Mesenchymal stem cell (in vitro differentiated cells and primary cell): Measurements from ENCODE around the gene SEC63.

Experiments used
- DNase-seq: peaks from one replicate; pipeline ENCODE4 v3.0.0-alpha.2; 2013
- H2AFZ ChIP-seq: one replicate; pipeline ENCODE4 v1.6.1; 2013; ENCODE audit warnings: low read depth, mild to moderate bottlenecking, control low read depth, inconsistent platforms, low read length, moderate library complexity
- H2AK5ac ChIP-seq: 2 replicates; pipeline ENCODE4 v1.6.1; 2013; ENCODE audit warnings: low read length, moderate library complexity, mild to moderate bottlenecking, inconsistent platforms; ENCODE audit not compliant: severe bottlenecking
- H2BK120ac ChIP-seq: one replicate; pipeline ENCODE4 v1.6.1; 2013; ENCODE audit warnings: low read depth, mild to moderate bottlenecking, inconsistent platforms, low read length, moderate library complexity
- H2BK12ac ChIP-seq, 2 experiments: one replicate each; pipeline ENCODE4 v1.6.1; 2013; ENCODE audit warnings: inconsistent platforms in 2 of 2, low read length in 2 of 2, mild to moderate bottlenecking in 2 of 2, moderate library complexity in 2 of 2, control low read depth in 1 of 2
- H2BK15ac ChIP-seq: one replicate; pipeline ENCODE4 v1.6.1; 2013; ENCODE audit warnings: mild to moderate bottlenecking, low read depth, inconsistent platforms; ENCODE audit not compliant: poor library complexity, severe bottlenecking
- H2BK5ac ChIP-seq: 2 replicates; pipeline ENCODE4 v1.6.1; 2013; ENCODE audit warnings: low read depth, mild to moderate bottlenecking, low read length, control low read depth, inconsistent platforms; ENCODE audit not compliant: poor library complexity, severe bottlenecking
- H3K14ac ChIP-seq, 2 experiments: one replicate each; pipeline ENCODE4 v1.6.1; 2013; ENCODE audit warnings: inconsistent platforms in 2 of 2, low read length in 2 of 2, control low read depth in 1 of 2, mild to moderate bottlenecking in 1 of 2, moderate library complexity in 1 of 2
- H3K18ac ChIP-seq, 2 experiments: one replicate each; pipeline ENCODE4 v1.6.1; 2013; ENCODE audit warnings: inconsistent platforms in 2 of 2, low read length in 2 of 2, control low read depth in 1 of 2, low read depth in 1 of 2, mild to moderate bottlenecking in 1 of 2
- H3K23ac ChIP-seq, 2 experiments: one replicate each; pipeline ENCODE4 v1.6.1; 2013; ENCODE audit warnings: inconsistent platforms in 2 of 2, low read length in 2 of 2, mild to moderate bottlenecking in 2 of 2, moderate library complexity in 2 of 2, control low read depth in 1 of 2
- H3K27ac ChIP-seq: 2 replicates; pipeline ENCODE4 v1.5.1; 2013; ENCODE audit warnings: mild to moderate bottlenecking, moderate library complexity, low read length, control low read depth, inconsistent platforms; ENCODE audit not compliant: poor library complexity, severe bottlenecking
- H3K27me3 ChIP-seq, 2 experiments: 2 replicates each; pipeline versions ENCODE4 v1.6.1 to v1.7.0; 2013; ENCODE audit warnings: low read length in 2 of 2, mild to moderate bottlenecking in 2 of 2, moderate library complexity in 2 of 2, control low read depth in 1 of 2, inconsistent platforms in 1 of 2; ENCODE audit not compliant: control insufficient read depth in 1 of 2, insufficient read depth in 1 of 2
- H3K36me3 ChIP-seq, 2 experiments: 2 replicates each; pipeline versions ENCODE4 v1.6.1 to v1.7.0; 2013; ENCODE audit warnings: low read length in 2 of 2, control low read depth in 1 of 2, inconsistent platforms in 1 of 2, low read depth in 1 of 2, mild to moderate bottlenecking in 1 of 2; ENCODE audit not compliant: insufficient read depth in 2 of 2, control insufficient read depth in 1 of 2
- H3K4ac ChIP-seq, 2 experiments: one replicate each; pipeline ENCODE4 v1.6.1; 2013; ENCODE audit warnings: inconsistent platforms in 2 of 2, low read length in 2 of 2, mild to moderate bottlenecking in 2 of 2, moderate library complexity in 2 of 2, control low read depth in 1 of 2, low read depth in 1 of 2
- H3K4me1 ChIP-seq: 2 replicates; pipeline ENCODE4 v1.6.1; 2013; ENCODE audit warnings: low read depth, low read length, control low read depth; ENCODE audit not compliant: control insufficient read depth, insufficient read depth
- H3K4me2 ChIP-seq: 2 replicates; pipeline ENCODE4 v1.6.1; 2013; ENCODE audit warnings: low read length, mild to moderate bottlenecking, inconsistent platforms; ENCODE audit not compliant: poor library complexity, severe bottlenecking
- H3K4me3 ChIP-seq, 2 experiments: 2 replicates each; pipeline versions ENCODE4 v1.5.1 to v1.7.0; 2013; ENCODE audit warnings: low read length in 2 of 2, mild to moderate bottlenecking in 2 of 2, control low read depth in 1 of 2, low read depth in 1 of 2; ENCODE audit not compliant: insufficient read depth in 1 of 2
- H3K79me1 ChIP-seq: replicated peaks from 2 replicates; pipeline ENCODE4 v1.6.1; 2013; ENCODE audit warnings: mild to moderate bottlenecking, control low read depth, low read length, inconsistent platforms; ENCODE audit not compliant: poor library complexity, severe bottlenecking
- H3K9ac ChIP-seq: 2 replicates; pipeline ENCODE4 v1.7.0; 2013; ENCODE audit warnings: mild to moderate bottlenecking, low read length, moderate library complexity
- H3K9me3 ChIP-seq: 2 replicates; pipeline ENCODE4 v1.7.0; 2013; ENCODE audit warnings: mild to moderate bottlenecking, low read length; ENCODE audit not compliant: control insufficient read depth
- H4K8ac ChIP-seq: one replicate; pipeline ENCODE4 v1.6.1; 2013; ENCODE audit warnings: inconsistent platforms, mild to moderate bottlenecking, low read length, moderate library complexity
- H4K91ac ChIP-seq: one replicate; pipeline ENCODE4 v1.6.1; 2013; ENCODE audit warnings: mild to moderate bottlenecking, low read length, inconsistent platforms
- WGBS: methylation state at CpG from one replicate; pipeline ENCODE4 v1.1.7; 2013; ENCODE audit warnings: mixed read lengths; 5-methylcytosine and 5-hydroxymethylcytosine counted together

SEC63 gene

GRCh38 chr6:107987805-107988204 is 29.8 kb upstream of the SEC63 start:
- 76% methylated on average over 3 of the region's 3 CpGs for WGBS
- no peaks in the 10 kb centered on the region for H3K27me3 ChIP-seq

DNA sequence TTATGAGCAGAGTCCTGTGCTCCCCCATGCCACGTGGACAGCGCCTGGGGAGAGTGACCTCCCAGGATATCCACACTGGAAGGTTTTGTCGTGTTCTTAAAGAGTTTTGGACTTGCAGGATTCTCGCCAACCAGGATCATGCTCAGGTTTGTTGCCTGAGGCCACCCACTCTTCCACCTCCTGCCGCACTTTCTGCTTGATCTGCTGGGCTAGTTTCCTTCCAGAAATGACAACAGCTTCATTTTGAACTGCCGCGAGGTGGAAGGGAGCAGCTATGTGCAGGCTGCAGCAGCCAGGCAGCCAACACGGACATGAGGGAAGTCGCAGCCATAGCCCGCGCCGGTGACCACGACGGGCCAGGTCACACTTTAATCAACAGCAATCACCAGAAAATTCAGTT is 27.7 kb upstream of the SEC63 start:
- no peak overlapping the region for H2BK5ac ChIP-seq
- no peak overlapping the region for H4K91ac ChIP-seq
- H3K36me3 ChIP-seq: no peaks in the 10 kb centered on the region
- H4K8ac ChIP-seq: no peak overlapping the region
- H3K9ac ChIP-seq: no peak overlapping the region
- H2AK5ac ChIP-seq: no peak overlapping the region
- H2BK15ac ChIP-seq: no peak overlapping the region
- H3K9me3 ChIP-seq: no peaks in the 10 kb centered on the region
- DNase-seq: no peak
- H3K4me3 ChIP-seq: no peak overlapping the region
- H2BK120ac ChIP-seq: no peak overlapping the region
- peaks cover 3% of the 10 kb centered on the region for H3K4me1 ChIP-seq
- H3K4me2 ChIP-seq: no peak overlapping the region
- H3K18ac ChIP-seq: no peak overlapping the region
- no peak overlapping the region for H2AFZ ChIP-seq
- H3K27ac ChIP-seq: no peak overlapping the region
- peaks cover 0 to 6% of the 10 kb centered on the region in 2 experiments for H3K27me3 ChIP-seq
- H3K23ac ChIP-seq: no peak overlapping the region
- no peak overlapping the region for H3K14ac ChIP-seq
- no peaks in the 10 kb centered on the region for H3K79me1 ChIP-seq
- no peak overlapping the region for H2BK12ac ChIP-seq
- 86% methylated on average over 13 of the region's 14 CpGs for WGBS
- no peak overlapping the region for H3K4ac ChIP-seq

More at GRCh38 chr6:107987805-107988204, 29.8 kb upstream of the SEC63 start:
- no peaks in the 10 kb centered on the region for H3K36me3 ChIP-seq
- H3K18ac ChIP-seq: no peak overlapping the region
- no peak overlapping the region for H2BK15ac ChIP-seq
- no peaks in the 10 kb centered on the region for H3K79me1 ChIP-seq
- H2AK5ac ChIP-seq: no peak overlapping the region
- no peak overlapping the region for H3K4ac ChIP-seq
- no peak overlapping the region for H3K23ac ChIP-seq
- no peak overlapping the region for H3K14ac ChIP-seq
- H3K4me2 ChIP-seq: no peak overlapping the region
- no peak overlapping the region for H2BK5ac ChIP-seq
- no peak overlapping the region for H2BK12ac ChIP-seq
- H3K27ac ChIP-seq: no peak overlapping the region
- H2AFZ ChIP-seq: no peak overlapping the region
- H3K4me1 ChIP-seq: peaks cover 4% of the 10 kb centered on the region
- no peak overlapping the region for H2BK120ac ChIP-seq
- H3K4me3 ChIP-seq: no peak overlapping the region
- no peak overlapping the region for H4K8ac ChIP-seq
- no peaks in the 10 kb centered on the region for H3K9me3 ChIP-seq
- H4K91ac ChIP-seq: no peak overlapping the region
- H3K9ac ChIP-seq: no peak overlapping the region
- no peak for DNase-seq

DNA sequence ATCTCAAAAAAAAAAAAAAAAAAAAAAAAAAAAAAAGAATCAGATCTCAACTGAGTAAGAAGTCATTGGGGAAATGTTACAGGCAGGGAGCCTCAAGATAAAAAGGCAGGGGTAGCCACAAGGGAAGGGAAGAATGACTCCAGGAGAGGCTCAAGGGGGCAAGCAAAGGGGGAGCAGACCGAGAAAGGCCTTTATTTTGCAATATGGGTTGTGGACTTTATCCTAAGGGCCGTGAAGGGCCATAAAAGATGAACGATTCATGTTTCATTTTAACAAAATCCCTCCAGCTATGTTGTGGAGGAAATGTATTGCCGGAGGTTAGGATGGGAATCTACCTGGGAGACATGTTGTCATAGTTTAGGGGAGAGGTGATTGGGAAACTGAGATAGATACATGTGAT is 25.8 kb upstream of the SEC63 start:
- H3K27me3 ChIP-seq: peaks cover 0 to 6% of the 10 kb centered on the region in 2 experiments
- H3K79me1 ChIP-seq: no peaks in the 10 kb centered on the region
- no peak overlapping the region for H2BK12ac ChIP-seq
- H3K4me3 ChIP-seq: no peak overlapping the region
- peaks cover 2% of the 10 kb centered on the region for H3K4me1 ChIP-seq
- H4K91ac ChIP-seq: no peak overlapping the region
- 92% methylated on average over 4 of the region's 4 CpGs for WGBS
- H4K8ac ChIP-seq: no peak overlapping the region
- H3K9me3 ChIP-seq: no peaks in the 10 kb centered on the region
- DNase-seq: no peak
- no peak overlapping the region for H2BK15ac ChIP-seq
- H3K27ac ChIP-seq: no peak overlapping the region
- no peak overlapping the region for H2AFZ ChIP-seq
- no peak overlapping the region for H3K9ac ChIP-seq
- no peak overlapping the region for H3K18ac ChIP-seq
- H3K4ac ChIP-seq: no peak overlapping the region
- H2BK120ac ChIP-seq: no peak overlapping the region
- no peak overlapping the region for H2BK5ac ChIP-seq
- no peak overlapping the region for H3K23ac ChIP-seq
- no peaks in the 10 kb centered on the region for H3K36me3 ChIP-seq
- H3K4me2 ChIP-seq: no peak overlapping the region
- no peak overlapping the region for H2AK5ac ChIP-seq
- no peak overlapping the region for H3K14ac ChIP-seq

- H3K14ac ChIP-seq: no peak overlapping the region
- 83% methylated on average over 1 of the region's 1 CpG for WGBS
- H2AFZ ChIP-seq: no peak overlapping the region
Observed at GRCh38 chr6:107982486-107982885, 24.5 kb upstream of the SEC63 start.

More at GRCh38 chr6:107982486-107982885, 24.5 kb upstream of the SEC63 start:
- H3K23ac ChIP-seq: no peak overlapping the region
- no peak overlapping the region for H2BK120ac ChIP-seq
- no peak overlapping the region for H3K4ac ChIP-seq
- no peaks in the 10 kb centered on the region for H3K36me3 ChIP-seq
- H3K27ac ChIP-seq: no peak overlapping the region
- no peak for DNase-seq
- no peak overlapping the region for H3K9ac ChIP-seq
- peaks cover 0 to 6% of the 10 kb centered on the region in 2 experiments for H3K27me3 ChIP-seq
- no peak overlapping the region for H3K4me2 ChIP-seq
- H4K91ac ChIP-seq: no peak overlapping the region
- no peaks in the 10 kb centered on the region for H3K79me1 ChIP-seq
- no peak overlapping the region for H2AK5ac ChIP-seq
- no peak overlapping the region for H3K18ac ChIP-seq
- no peak overlapping the region for H2BK12ac ChIP-seq
- peaks cover 2% of the 10 kb centered on the region for H3K4me1 ChIP-seq
- H3K9me3 ChIP-seq: no peaks in the 10 kb centered on the region
- no peak overlapping the region for H4K8ac ChIP-seq
- no peak overlapping the region for H3K4me3 ChIP-seq
- no peak overlapping the region for H2BK15ac ChIP-seq
- H2BK5ac ChIP-seq: no peak overlapping the region
